ENCODE results near the gene IBTK. TPM values are rescaled to one million over a fixed set of nuclear protein-coding genes. Genes with fewer than 3 reads are reported as not detected.
"Not testable (repeated sequence)": the region's sequence is repeated elsewhere in the genome, so short reads cannot be mapped to it uniquely, and the experiment has no call there.

Gene IBTK, protein sequence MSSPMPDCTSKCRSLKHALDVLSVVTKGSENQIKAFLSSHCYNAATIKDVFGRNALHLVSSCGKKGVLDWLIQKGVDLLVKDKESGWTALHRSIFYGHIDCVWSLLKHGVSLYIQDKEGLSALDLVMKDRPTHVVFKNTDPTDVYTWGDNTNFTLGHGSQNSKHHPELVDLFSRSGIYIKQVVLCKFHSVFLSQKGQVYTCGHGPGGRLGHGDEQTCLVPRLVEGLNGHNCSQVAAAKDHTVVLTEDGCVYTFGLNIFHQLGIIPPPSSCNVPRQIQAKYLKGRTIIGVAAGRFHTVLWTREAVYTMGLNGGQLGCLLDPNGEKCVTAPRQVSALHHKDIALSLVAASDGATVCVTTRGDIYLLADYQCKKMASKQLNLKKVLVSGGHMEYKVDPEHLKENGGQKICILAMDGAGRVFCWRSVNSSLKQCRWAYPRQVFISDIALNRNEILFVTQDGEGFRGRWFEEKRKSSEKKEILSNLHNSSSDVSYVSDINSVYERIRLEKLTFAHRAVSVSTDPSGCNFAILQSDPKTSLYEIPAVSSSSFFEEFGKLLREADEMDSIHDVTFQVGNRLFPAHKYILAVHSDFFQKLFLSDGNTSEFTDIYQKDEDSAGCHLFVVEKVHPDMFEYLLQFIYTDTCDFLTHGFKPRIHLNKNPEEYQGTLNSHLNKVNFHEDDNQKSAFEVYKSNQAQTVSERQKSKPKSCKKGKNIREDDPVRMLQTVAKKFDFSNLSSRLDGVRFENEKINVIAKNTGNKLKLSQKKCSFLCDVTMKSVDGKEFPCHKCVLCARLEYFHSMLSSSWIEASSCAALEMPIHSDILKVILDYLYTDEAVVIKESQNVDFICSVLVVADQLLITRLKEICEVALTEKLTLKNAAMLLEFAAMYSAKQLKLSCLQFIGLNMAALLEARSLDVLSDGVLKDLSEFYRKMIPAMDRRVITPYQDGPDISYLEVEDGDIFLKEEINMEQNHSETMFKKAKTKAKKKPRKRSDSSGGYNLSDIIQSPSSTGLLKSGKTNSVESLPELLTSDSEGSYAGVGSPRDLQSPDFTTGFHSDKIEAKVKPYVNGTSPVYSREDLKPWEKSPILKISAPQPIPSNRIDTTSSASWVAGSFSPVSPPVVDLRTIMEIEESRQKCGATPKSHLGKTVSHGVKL (N-terminal part only)
- total RNA-seq = 10 to 100 TPM; 19.5 to 23.5 TPM

DNA sequence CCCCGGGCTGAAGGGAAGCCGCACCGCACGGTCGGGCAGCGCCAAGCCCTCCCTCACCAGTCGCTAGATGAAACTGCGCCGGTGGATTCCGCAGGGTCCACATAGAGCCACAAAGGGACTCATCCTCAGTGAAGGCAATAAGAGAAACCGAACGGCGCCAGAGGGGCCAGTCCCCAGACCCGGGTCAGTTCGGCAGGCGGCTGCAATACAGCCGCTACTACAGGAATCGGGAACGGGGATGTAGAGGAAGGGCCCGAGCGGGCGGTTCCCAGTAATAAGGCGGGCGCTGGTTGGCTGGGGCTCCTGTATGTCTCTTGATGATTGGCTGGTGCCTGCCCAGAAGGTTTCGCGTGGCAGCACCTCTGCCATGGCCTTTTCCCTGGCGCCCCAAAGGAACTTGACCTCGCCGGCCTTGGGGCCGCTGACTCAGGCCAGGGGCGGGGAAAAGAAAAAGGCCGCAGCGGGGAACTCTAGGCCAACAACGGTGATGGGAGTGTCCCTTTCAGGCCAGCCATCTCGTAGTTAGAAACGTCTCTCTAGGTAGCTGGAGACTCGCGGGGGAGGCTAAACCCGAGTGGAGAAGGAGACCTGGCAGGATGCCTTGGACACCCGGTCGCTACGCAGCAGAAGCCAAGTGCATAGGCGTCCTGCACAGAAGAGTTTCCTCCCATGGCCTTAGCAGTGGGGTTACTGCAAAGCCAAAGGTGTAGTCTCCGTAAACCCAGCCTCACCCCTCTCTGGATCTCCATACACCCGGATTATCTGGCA, at the start of gene IBTK:
Gene IBTK (minus strand): TSS at position 240 of the 768 bp plus-strand sequence. CDS start 7,258 bp downstream, outside the sequence.
- H3K4me3 Mint-ChIP-seq = peak within 1 kb of the TSS; percentile 94
- H3K4me1 Mint-ChIP-seq = peaks cover 18% of the 10 kb centered on the region
- H3K36me3 Mint-ChIP-seq (ENCODE audit: low read depth) = peaks cover 23% of the 10 kb centered on the region
- no peaks in the 10 kb centered on the region for H3K9me3 Mint-ChIP-seq
- no peaks in the 10 kb centered on the region for H3K27me3 Mint-ChIP-seq
- peak within 1 kb of the TSS; percentile 96 for H3K27ac Mint-ChIP-seq
- peak; percentile 88 for ATAC-seq (replicated peaks)

DNA sequence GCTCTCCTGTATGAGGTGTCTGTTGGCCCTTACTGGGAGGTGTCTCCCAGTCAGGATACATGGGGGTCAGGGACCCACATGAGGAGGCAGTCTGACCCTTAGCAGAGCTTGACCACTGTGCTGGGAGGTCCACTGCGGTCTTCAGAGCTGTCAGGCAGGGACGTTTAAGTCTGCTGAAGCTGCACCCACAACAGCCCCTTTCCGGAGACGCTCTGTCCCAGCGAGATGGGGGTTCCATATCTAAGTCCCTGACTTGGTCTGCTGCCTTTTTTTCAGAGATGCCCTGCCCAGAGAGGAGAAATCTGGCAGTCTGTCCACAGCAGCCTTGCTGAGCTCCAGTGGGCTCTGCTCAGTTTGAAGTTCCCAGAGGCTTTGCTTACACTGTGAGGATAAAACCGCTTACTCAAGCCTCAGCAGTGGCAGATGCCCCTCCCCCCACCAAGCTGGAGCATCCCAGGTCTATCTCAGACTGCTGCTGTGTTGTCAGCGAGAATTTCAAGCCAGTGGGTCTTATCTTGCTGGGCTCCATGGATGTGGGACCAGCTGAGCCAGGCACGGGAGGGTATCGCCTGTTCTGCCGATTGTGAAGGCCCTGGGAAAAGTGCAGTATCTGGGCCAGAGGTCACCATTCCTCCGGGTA, 36.3 kb upstream of the IBTK start:
- Mint-ChIP-seq H3K27me3 (no peaks in the 10 kb centered on the region), H3K4me1 (peaks cover 21% of the 10 kb centered on the region), H3K27ac (no peak overlapping the region), H3K36me3 (ENCODE audit: low read depth) (no peaks in the 10 kb centered on the region), H3K9me3 (no peaks in the 10 kb centered on the region), H3K4me3 (no peak overlapping the region)
- no peak for ATAC-seq (replicated peaks)

DNA sequence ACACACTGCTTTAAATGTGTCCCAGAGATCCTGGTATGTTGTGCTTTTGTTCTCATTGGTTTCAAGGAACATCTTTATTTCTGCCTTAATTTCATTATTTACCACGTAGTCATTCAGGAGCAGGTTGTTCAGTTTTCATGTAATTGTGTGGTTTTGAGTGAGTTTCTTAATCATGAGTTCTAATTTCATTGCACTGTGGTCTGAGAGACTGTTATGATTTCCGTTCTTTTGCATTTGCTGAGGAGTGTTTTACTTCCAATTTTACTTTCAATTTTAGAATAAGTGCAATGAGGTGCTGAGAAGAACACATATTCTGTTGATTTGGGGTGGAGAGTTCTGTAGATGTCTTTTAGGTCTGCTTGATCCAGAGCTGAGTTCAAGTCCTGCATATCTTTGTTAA, 34.0 kb upstream of the IBTK start:
- not testable (repeated sequence) for H3K27me3 Mint-ChIP-seq; ATAC-seq (replicated peaks); H3K36me3 Mint-ChIP-seq (ENCODE audit: low read depth); H3K9me3 Mint-ChIP-seq
- Mint-ChIP-seq H3K4me1 (peaks cover 14% of the 10 kb centered on the region), H3K27ac (peak overlapping the region; percentile 77), H3K4me3 (peak overlapping the region; percentile 68)

DNA sequence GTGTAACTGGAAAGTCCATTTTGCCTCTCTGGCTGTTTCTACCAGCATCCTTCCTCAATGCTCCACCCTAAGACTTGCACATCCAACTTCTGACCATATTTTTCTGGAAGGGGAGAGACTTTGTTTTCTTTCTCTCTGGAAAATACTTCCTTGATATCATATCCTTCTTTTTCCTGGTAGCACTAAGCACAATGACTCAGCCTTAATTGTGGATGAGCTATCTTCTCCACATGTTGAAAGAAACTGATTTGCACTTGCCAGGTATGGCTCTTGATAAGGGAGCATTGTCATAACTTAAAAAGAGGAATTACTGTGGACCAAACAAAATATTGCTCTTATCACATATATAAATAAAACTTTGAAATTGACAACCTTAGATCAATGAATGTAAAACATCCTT, 30.1 kb upstream of the IBTK start:
- no peaks in the 10 kb centered on the region for H3K27me3 Mint-ChIP-seq
- H3K4me1 Mint-ChIP-seq = peaks cover 14% of the 10 kb centered on the region
- H3K27ac Mint-ChIP-seq = no peak overlapping the region
- H3K36me3 Mint-ChIP-seq (ENCODE audit: low read depth) = no peaks in the 10 kb centered on the region
- H3K4me3 Mint-ChIP-seq = no peak overlapping the region
- ATAC-seq (replicated peaks) = no peak
- no peaks in the 10 kb centered on the region for H3K9me3 Mint-ChIP-seq

DNA sequence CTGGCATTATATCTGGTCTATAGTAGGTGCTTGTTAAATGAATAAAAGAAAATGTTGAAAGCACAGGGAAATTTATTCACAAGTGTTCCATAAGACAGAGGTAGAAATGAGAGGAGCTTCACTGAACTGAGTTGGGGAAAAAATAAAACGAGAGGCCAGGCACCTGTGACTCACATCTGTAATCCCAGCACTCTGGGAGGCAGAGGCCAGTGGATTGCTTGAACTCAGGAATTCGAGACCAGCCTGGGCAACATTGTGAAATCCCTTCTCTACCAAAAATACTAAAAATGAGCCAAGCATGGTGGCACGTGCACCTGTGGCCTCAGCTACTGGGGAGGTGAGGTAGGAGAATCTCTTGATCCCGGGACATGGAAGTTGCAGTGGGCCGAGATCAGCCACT, 28.1 kb upstream of the IBTK start:
- no peak overlapping the region for H3K27ac Mint-ChIP-seq
- H3K9me3 Mint-ChIP-seq = no peaks in the 10 kb centered on the region
- H3K4me3 Mint-ChIP-seq = no peak overlapping the region
- no peak for ATAC-seq (replicated peaks)
- no peaks in the 10 kb centered on the region for H3K4me1 Mint-ChIP-seq
- no peaks in the 10 kb centered on the region for H3K36me3 Mint-ChIP-seq (ENCODE audit: low read depth)
- H3K27me3 Mint-ChIP-seq = no peaks in the 10 kb centered on the region

DNA sequence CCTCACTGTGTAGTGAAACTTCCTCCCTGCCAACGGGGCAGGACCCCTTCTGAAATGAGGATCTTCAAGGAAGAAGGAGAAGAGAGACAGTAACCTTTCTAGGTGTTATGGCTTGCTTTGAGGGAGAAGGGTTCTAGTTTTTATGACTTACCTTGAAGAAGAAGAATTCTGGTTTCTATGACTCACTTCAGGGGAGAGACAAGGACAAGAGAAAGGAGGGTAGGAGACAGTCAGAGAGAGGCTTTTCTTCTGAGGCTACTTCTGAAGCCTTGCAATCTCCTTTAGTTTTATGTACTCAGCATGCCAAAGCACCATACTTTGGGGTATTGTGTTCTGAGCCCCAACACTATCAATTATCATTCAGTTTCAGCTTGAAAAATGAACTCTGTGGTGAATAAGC, 25.8 kb upstream of the IBTK start:
- ATAC-seq (replicated peaks) = peak; percentile 66
- H3K9me3 Mint-ChIP-seq = no peaks in the 10 kb centered on the region
- no peaks in the 10 kb centered on the region for H3K36me3 Mint-ChIP-seq (ENCODE audit: low read depth)
- peaks cover 4% of the 10 kb centered on the region for H3K27me3 Mint-ChIP-seq
- no peak overlapping the region for H3K4me3 Mint-ChIP-seq
- no peak overlapping the region for H3K27ac Mint-ChIP-seq
- no peaks in the 10 kb centered on the region for H3K4me1 Mint-ChIP-seq

DNA sequence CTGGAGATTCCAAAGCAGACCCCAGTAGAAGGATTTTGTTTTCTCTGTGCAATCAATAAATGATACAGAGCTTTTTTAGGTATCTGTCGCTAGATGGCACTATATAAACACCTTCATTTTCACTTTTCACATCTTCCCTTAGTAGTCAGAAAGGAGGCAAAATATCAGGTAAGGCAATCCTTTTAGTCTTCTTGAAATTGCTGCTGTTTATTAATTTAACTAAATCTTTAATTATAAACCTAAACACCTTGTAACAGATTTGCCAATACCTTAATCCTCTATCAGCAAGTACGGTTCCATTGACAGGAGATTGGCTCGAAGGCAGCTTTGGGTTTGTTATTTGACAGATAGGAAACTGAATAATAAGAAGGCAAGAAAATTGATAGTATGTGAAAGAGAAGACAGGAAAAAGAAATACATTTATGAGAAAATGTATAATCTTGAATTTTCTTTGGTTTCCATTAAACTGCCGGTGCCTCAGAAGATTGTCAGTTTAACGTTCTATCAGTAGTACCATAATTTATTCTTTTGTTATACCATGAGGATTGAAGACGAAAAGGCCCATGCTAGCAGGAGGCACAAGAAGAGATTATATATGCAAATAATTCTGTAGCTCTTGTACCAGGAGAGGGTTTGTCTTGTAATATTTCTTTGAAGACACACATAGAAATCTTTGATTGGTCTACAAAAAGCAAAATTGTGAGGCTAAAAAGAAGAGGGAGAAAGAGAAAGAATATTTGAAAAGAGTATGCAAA, 23.5 kb upstream of the IBTK start:
- no peak overlapping the region for H3K4me3 Mint-ChIP-seq
- no peaks in the 10 kb centered on the region for H3K36me3 Mint-ChIP-seq (ENCODE audit: low read depth)
- H3K27me3 Mint-ChIP-seq = peaks cover 4% of the 10 kb centered on the region
- no peak for ATAC-seq (replicated peaks)
- H3K27ac Mint-ChIP-seq = no peak overlapping the region
- H3K9me3 Mint-ChIP-seq = no peaks in the 10 kb centered on the region
- H3K4me1 Mint-ChIP-seq = no peaks in the 10 kb centered on the region

DNA sequence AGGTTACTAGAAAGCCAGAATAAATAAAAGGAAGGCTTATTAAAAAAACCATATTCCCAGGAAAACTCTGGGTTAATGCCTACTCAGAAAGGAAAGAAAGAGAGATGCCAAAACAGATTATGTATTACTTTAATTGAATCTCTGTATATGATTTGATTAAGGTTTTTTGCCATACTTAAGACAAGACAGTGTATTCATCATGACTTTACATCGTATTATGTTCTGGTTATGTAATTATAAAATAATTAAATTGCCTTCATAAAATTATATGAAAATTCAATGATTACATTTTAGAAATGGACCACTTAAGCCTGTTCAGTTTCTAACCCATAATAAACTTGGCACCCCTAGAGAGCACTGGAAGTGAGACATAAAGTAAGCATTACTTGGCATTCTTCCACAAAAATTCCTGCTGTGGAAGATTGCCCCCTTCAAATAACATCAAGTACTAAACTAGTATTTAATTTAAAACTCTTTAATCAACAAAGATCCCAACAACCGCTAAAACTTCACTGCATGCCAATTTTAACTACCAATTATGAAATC, 20.8 kb upstream of the IBTK start:
- Mint-ChIP-seq H3K4me3 (no peak overlapping the region), H3K27me3 (peaks cover 4% of the 10 kb centered on the region), H3K27ac (no peak overlapping the region), H3K36me3 (ENCODE audit: low read depth) (no peaks in the 10 kb centered on the region), H3K9me3 (no peaks in the 10 kb centered on the region), H3K4me1 (no peaks in the 10 kb centered on the region)
- ATAC-seq (replicated peaks) = no peak

DNA sequence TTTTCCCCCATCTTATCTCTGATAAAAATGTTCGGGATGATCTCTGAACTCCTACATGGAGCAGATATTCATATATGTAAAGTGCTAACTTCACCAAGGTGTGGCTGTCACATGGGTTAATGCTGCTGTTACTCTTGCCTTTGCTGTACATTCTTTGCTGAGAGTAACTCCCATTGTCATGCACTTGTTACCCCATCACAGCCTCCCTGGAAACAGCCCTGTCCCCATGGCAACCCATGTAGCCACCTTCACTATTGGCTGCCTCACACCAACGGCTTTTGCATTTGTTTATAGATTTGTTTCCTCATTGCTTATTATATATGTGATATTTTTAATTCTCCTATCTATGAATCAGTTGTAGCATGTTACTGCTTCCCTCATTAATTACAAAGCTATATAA, 17.3 kb upstream of the IBTK start:
- ATAC-seq (replicated peaks) = no peak
- H3K4me3 Mint-ChIP-seq = no peak overlapping the region
- no peaks in the 10 kb centered on the region for H3K36me3 Mint-ChIP-seq (ENCODE audit: low read depth)
- no peak overlapping the region for H3K27ac Mint-ChIP-seq
- H3K9me3 Mint-ChIP-seq = no peaks in the 10 kb centered on the region
- H3K27me3 Mint-ChIP-seq = peaks cover 6% of the 10 kb centered on the region
- no peaks in the 10 kb centered on the region for H3K4me1 Mint-ChIP-seq

DNA sequence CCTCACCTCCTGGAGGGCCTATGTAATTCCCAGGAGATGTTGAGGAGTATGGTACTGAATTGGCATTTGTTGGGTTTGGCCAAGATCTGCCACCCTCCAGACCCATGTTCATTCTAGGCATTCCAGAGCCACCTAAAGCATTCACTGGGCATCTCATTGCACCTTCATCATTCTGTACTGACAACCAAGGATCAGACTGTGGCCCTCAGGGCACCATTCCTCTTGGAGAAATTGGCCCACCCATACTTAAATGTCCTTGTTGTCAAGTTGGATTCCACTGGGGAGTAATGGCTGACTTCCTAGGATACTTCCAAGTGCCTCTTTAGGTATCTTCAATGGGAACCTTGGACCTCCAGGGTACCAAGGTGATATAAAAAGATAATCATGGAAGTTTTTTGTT, 16.8 kb upstream of the IBTK start:
- no peaks in the 10 kb centered on the region for H3K9me3 Mint-ChIP-seq
- no peak overlapping the region for H3K27ac Mint-ChIP-seq
- no peak for ATAC-seq (replicated peaks)
- H3K27me3 Mint-ChIP-seq = peaks cover 3% of the 10 kb centered on the region
- H3K4me3 Mint-ChIP-seq = no peak overlapping the region
- H3K36me3 Mint-ChIP-seq (ENCODE audit: low read depth) = no peaks in the 10 kb centered on the region
- no peaks in the 10 kb centered on the region for H3K4me1 Mint-ChIP-seq

DNA sequence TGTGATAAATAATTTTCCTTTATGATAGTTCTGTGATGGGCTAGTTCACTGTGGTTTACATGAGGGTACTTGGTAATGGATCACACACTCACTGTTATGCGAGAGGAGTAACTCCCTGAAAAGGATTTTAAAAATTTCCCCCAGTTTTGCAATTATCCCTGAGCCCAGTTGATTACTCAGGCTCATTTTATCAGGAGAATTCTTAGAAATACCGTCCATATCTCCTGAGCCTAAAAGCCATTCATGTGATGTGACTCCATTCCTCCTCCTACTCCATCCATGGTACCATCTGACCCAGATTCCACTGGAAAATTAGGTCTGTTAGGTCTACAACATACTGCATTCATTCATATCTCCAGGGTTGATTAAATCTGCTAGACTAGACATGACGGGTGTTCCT, 16.4 kb upstream of the IBTK start:
- Mint-ChIP-seq H3K4me3 (no peak overlapping the region), H3K27ac (no peak overlapping the region), H3K36me3 (ENCODE audit: low read depth) (no peaks in the 10 kb centered on the region), H3K9me3 (no peaks in the 10 kb centered on the region), H3K27me3 (peaks cover 3% of the 10 kb centered on the region), H3K4me1 (no peaks in the 10 kb centered on the region)
- ATAC-seq (replicated peaks) = no peak

DNA sequence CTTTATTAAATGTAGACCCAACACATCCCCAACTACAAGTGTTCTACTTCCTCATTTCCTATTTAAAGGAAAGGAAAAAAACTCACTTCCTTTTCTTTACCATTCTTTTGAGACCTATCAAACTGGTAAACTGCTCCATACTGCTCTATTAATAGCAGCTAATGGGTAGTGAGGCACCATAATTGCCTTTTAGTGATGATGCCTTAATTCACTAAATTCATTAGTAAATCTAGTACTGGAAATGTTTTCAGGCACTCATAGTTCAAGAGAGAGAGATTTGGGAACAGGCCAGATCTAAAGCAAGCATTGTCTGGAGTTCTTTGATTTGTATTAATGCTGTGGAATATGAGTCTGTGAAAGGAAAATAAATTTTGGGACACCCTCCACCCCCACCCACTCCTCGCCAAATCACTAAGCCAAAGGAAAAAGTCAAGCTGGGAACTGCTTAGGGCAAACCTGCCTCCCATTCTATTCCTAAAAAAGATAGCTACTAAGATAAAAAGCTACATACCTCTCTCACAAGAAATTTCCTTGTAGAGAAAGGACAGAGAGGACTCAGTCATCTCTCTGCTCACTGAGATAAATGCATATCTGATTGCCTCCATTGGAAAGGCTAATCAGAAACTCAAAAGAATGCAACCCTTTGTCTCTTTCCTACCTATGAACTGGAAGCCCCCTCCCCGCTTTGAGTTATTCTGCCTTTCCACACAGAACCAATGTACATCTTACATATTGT, 13.6 kb upstream of the IBTK start:
- H3K27me3 Mint-ChIP-seq = peaks cover 3% of the 10 kb centered on the region
- no peaks in the 10 kb centered on the region for H3K4me1 Mint-ChIP-seq
- H3K4me3 Mint-ChIP-seq = no peak overlapping the region
- no peak overlapping the region for H3K27ac Mint-ChIP-seq
- no peak for ATAC-seq (replicated peaks)
- H3K9me3 Mint-ChIP-seq = no peaks in the 10 kb centered on the region
- H3K36me3 Mint-ChIP-seq (ENCODE audit: low read depth) = no peaks in the 10 kb centered on the region
